ENCODE measurements around the gene PDPR.
"Not testable (repeated sequence)": the region's sequence is repeated elsewhere in the genome, so short reads cannot be mapped to it uniquely, and the experiment has no call there.

- not testable (repeated sequence) for TF ChIP-seq CTCF (optimal IDR thresholded peaks at IDR 0.05 in 1 of 3, IDR thresholded peaks at IDR 0.05 in 1 of 3, conservative IDR thresholded peaks at IDR 0.05 in 1 of 3; ENCODE audit: extremely low read depth in 1 of 3, insufficient read depth in 2 of 3, low read length in 3 of 3); EZH2 (IDR thresholded peaks at IDR 0.05; ENCODE audit: low read length)
Observed at GRCh38 chr16:70079081-70079480, 35.1 kb upstream of the PDPR start.

Measured in keratinocyte (primary cell).